HEK293T (cell line): ENCODE measurements around the gene ANO1.

Experiments used
- FOXA1 ChIP-seq: fragments of 450-650 bp; IDR thresholded peaks from 2 replicates; pipeline ENCODE4 v1.6.1; 2016; ENCODE audit warnings: mild to moderate bottlenecking
- FOXM1 ChIP-seq: fragments of 450-650 bp; IDR thresholded peaks from 2 replicates; pipeline ENCODE4 v1.6.1; 2017; ENCODE audit warnings: mild to moderate bottlenecking, borderline replicate concordance
- L3MBTL2 ChIP-seq: fragments of 450-650 bp; conservative IDR thresholded peaks from 2 replicates; pipeline ENCODE4 v1.6.1; 2016; ENCODE audit warnings: mild to moderate bottlenecking
- NFRKB ChIP-seq: fragments of 450-650 bp; IDR thresholded peaks from 2 replicates; pipeline ENCODE4 v1.6.1; 2016; ENCODE audit warnings: mild to moderate bottlenecking, moderate library complexity

GRCh38 chr11:70169632-70170031 lies 91.5 kb downstream of the ANO1 start:
- no peak for TF ChIP-seq FOXM1
- TF ChIP-seq FOXA1 = no peak
- no peak for TF ChIP-seq NFRKB
- TF ChIP-seq L3MBTL2 = no peak
